OCI-LY3 (cell line): ENCODE measurements around the gene NOC4L.

Experiments
- EZH2phosphoT487 ChIP-seq: fragments of 200-600 bp; shearing (Covaris generic); IDR thresholded peaks from 2 replicates; pipeline ENCODE4 v1.6.1; 2018; ENCODE audit warnings: antibody characterized with exemption, mixed run types, low read depth
- TF ChIP-seq, protein P1 (sequence below): fragments of 200-600, 300-600 bp; sonication (generic); IDR thresholded peaks from 2 replicates; pipeline ENCODE4 v1.5.1; 2014; ENCODE audit warnings: antibody characterized with exemption, low read length, low read depth

DNA sequence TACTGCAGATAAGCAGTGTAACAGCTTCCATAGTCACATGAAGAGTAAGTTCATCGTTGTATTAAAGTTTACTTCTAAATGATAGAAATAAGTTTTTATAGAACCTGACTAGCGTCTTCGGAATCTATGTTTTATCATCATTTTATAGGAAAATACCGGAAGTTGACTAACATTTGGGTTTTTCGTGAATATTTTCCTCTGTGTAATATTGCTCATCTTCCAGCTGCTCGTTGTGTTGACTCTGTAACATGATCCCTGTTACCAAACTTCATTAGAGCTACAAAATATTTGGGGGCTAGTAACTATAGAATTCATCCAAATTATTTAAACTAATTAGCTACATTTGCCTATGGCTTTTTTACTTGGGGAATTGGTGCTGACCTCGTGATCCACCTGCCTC, 37.3 kb upstream of the NOC4L start:
- TF ChIP-seq, protein P1, sequence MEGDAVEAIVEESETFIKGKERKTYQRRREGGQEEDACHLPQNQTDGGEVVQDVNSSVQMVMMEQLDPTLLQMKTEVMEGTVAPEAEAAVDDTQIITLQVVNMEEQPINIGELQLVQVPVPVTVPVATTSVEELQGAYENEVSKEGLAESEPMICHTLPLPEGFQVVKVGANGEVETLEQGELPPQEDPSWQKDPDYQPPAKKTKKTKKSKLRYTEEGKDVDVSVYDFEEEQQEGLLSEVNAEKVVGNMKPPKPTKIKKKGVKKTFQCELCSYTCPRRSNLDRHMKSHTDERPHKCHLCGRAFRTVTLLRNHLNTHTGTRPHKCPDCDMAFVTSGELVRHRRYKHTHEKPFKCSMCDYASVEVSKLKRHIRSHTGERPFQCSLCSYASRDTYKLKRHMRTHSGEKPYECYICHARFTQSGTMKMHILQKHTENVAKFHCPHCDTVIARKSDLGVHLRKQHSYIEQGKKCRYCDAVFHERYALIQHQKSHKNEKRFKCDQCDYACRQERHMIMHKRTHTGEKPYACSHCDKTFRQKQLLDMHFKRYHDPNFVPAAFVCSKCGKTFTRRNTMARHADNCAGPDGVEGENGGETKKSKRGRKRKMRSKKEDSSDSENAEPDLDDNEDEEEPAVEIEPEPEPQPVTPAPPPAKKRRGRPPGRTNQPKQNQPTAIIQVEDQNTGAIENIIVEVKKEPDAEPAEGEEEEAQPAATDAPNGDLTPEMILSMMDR = no peak
- TF ChIP-seq EZH2phosphoT487 = no peak
